GM19468 (cell line): Measurements from ENCODE around the gene METAP1D.

ENCODE experiments used
- ATAC-seq: cut with Tn5 transposase; IDR thresholded peaks from one replicate; pipeline ENCODE4 v1.9.1; 2021; ENCODE audit warnings: mild to moderate bottlenecking, moderate library complexity, moderate number of reproducible peaks; ENCODE audit not compliant: unreplicated experiment; ENCODE audit errors: extremely low read depth

The METAP1D gene

GRCh38 chr2:172116107-172116506 is 116.4 kb downstream of the METAP1D start:
- no peak for ATAC-seq

- no peak for ATAC-seq
Measured at GRCh38 chr2:172119089-172119488, 119.3 kb downstream of the METAP1D start.

- ATAC-seq = no peak
Measured at GRCh38 chr2:172120118-172120517, 120.4 kb downstream of the METAP1D start.

DNA sequence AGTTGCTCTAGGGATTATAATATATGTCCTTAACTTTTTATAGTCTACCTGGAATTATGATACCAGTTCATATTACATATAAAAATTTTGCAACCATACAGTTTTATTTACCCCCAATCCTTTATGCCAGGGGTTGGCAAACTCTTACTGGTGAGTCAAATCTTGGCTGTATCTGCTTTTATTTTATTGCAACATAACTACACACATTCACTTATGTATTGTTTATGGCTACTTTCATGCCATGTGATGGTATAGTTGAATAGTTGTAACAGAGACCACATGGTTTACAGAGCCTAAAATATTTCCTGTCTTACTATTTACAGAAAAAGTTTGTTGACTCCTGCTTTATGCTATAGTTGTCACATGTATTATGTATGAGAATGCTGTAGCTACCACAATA is 128.7 kb downstream of the METAP1D start:
- ATAC-seq = no peak

DNA sequence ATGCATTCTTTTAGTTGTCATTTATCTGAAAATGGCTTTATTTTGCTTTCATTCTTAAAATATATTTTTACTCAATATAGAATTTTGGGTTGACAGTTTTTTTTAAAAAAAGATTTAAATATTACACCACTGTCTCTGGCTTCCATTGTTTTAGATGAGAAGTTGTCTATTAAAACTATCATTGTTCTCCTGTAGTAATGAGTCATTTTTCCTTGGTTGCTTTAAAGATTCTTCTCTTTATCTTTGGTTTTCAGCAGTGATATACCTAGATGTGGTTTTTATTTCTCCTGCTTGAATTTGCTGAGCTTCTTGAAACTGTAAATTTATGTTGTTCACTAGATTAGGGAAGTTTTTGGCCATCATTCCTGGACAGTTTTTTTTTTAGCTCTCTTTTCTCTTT is 129.7 kb downstream of the METAP1D start:
- ATAC-seq = no peak
